Measurements from ENCODE around the gene PAPSS2. TPM values are rescaled to one million over a fixed set of nuclear protein-coding genes. Genes with fewer than 3 reads are reported as not detected.
A peak's percentile ranks its signal among the peaks of the same experiment; 100 is the strongest.

Gene PAPSS2
- total and polyA plus RNA-seq, 2 experiments from 2014 or later = 2.4 to 6.4 TPM

DNA sequence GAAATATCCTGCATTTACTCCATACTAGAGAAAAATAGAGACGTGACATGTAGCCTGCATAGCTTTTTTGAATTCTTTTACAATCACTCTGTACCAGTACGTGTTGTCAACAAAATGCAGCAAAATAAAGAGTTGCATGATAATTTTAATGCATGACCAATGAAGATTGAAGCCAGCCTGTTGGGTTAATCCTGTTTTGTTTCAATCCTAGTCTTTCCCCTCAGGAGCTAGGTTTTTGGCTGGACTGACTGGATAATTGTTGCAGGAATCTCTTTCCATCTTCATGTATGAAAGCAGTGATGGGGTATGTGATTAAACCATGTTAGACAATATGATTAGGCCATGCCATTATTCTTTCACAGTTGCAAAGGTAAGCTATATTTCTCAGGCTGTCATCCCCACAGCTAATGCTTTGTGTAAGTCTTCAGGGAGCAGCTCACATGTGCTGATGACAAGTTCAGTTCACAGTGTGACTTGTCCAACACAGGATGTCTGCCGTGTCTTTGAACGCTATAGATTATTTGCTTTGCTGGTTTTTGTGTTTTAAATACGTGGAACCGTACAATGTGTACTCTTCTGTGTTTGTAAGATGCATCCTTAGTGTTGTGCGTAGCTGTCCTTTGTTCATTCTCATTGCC lies 24.4 kb downstream of the PAPSS2 start:
- Histone ChIP-seq H3K9me3 (ENCODE audit: low read depth) (no peaks in the 10 kb centered on the region), H3K4me3 (no peak overlapping the region), H3K36me3 (no peaks in the 10 kb centered on the region), H3K4me1 (ENCODE audit: low read depth) (no peaks in the 10 kb centered on the region), H3K27me3 (no peaks in the 10 kb centered on the region), H3K27ac (no peak overlapping the region)
- TF ChIP-seq, protein P1, sequence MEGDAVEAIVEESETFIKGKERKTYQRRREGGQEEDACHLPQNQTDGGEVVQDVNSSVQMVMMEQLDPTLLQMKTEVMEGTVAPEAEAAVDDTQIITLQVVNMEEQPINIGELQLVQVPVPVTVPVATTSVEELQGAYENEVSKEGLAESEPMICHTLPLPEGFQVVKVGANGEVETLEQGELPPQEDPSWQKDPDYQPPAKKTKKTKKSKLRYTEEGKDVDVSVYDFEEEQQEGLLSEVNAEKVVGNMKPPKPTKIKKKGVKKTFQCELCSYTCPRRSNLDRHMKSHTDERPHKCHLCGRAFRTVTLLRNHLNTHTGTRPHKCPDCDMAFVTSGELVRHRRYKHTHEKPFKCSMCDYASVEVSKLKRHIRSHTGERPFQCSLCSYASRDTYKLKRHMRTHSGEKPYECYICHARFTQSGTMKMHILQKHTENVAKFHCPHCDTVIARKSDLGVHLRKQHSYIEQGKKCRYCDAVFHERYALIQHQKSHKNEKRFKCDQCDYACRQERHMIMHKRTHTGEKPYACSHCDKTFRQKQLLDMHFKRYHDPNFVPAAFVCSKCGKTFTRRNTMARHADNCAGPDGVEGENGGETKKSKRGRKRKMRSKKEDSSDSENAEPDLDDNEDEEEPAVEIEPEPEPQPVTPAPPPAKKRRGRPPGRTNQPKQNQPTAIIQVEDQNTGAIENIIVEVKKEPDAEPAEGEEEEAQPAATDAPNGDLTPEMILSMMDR (IDR thresholded peaks at IDR 0.05; ENCODE audit: low read depth, low read length) = no peak
- DNase-seq (ENCODE audit: low read depth in 1 of 2, low spot score in 1 of 2) = no peak

DNA sequence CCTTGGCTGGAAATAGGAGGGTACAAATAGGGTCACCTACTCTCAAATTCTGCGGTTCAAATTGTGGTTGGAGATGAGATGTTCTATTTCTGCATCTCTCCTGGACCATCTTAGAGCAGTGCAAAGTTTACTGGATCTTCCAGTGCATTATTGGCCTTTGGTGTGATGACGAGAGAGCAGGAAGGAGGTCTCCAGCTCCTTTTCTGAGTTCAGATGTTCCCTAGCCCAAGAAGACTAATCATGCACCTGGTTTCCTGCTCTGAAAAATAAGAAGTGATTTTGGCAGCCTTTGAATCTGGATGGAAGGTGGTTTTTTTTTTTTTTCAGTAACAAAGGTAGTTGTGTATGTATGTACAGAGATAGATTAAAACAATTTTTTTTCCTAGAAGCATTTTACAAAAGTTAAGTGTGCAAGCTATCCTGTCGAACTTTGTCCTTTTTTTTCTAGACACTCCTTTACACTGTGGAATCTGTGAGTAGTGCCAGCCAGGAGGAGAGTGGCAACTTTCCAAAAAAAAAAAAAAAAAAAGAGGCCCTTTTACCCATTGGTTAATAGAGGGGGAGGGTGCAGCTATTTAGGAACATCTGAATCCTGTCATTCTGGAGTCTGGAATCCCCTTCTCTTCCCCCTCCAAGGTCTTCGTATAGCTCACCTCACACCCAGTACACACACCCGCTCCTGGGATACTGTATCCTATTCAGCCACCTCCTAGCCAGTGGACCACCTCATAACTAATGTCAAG lies 26.3 kb downstream of the PAPSS2 start:
- no peaks in the 10 kb centered on the region for H3K27me3 ChIP-seq
- H3K27ac ChIP-seq = no peak overlapping the region
- H3K9me3 ChIP-seq (ENCODE audit: low read depth) = no peaks in the 10 kb centered on the region
- H3K36me3 ChIP-seq = no peaks in the 10 kb centered on the region
- H3K4me1 ChIP-seq (ENCODE audit: low read depth) = no peaks in the 10 kb centered on the region
- TF ChIP-seq, protein P1 (IDR thresholded peaks at IDR 0.05; ENCODE audit: low read depth, low read length) = no peak
- H3K4me3 ChIP-seq = no peak overlapping the region
- DNase-seq (ENCODE audit: low read depth in 1 of 2, low spot score in 1 of 2) = peak; percentile 1 to 47

- H3K36me3 ChIP-seq = no peaks in the 10 kb centered on the region
- DNase-seq (ENCODE audit: low read depth in 1 of 2, low spot score in 1 of 2) = no peak
- TF ChIP-seq, protein P1 (IDR thresholded peaks at IDR 0.05; ENCODE audit: low read depth, low read length) = no peak
- no peak overlapping the region for H3K4me3 ChIP-seq
- H3K9me3 ChIP-seq (ENCODE audit: low read depth) = no peaks in the 10 kb centered on the region
- no peaks in the 10 kb centered on the region for H3K4me1 ChIP-seq (ENCODE audit: low read depth)
- H3K27ac ChIP-seq = no peak overlapping the region
- no peaks in the 10 kb centered on the region for H3K27me3 ChIP-seq
Observed at GRCh38 chr10:87691506-87692070, 31.9 kb downstream of the PAPSS2 start.

- H3K4me1 ChIP-seq (ENCODE audit: low read depth) = no peaks in the 10 kb centered on the region
- no peaks in the 10 kb centered on the region for H3K9me3 ChIP-seq (ENCODE audit: low read depth)
- H3K36me3 ChIP-seq = no peaks in the 10 kb centered on the region
- TF ChIP-seq, protein P1 (IDR thresholded peaks at IDR 0.05; ENCODE audit: low read depth, low read length) = no peak
- H3K4me3 ChIP-seq = no peak overlapping the region
- no peak for DNase-seq (ENCODE audit: low read depth in 1 of 2, low spot score in 1 of 2)
- H3K27me3 ChIP-seq = no peaks in the 10 kb centered on the region
- H3K27ac ChIP-seq = no peak overlapping the region
Observed at GRCh38 chr10:87692956-87693484, 33.3 kb downstream of the PAPSS2 start.

DNA sequence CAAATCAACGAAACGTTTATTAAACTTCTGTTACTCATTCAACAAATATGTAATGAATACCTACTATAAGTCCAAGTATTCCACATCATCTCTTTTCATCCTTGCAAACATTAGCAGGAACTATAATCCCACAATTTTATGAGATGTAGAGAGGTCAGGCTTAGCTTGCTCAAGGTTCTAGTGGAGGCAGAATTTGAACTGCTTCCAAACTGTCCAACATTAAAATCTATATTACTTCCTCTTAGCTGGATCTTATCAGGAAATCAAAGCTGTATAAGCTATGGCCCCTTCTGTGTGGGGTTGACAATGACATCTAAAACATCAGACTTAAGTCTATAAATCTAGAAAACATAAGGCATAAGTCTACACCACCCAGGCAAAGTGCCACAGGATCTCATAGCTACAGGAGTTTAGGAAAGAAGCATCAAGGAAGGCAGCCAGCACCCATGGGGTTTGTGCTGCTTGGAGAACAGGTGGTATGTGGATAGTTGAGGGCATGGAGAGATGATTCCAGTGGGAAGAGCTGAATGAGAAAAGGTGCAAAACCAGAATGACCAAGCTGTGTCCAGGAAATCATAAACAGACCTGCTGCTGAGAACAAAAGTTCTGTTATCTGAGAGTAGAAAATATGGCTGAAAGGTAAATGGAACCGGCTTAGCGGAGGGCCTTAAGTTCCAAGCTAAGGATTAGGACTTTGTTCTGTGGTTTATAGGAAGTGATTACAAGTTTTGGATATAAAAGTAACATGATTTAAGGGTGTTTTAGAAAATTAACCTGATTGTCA lies 34.5 kb downstream of the PAPSS2 start:
- Histone ChIP-seq H3K4me3 (no peak overlapping the region), H3K27ac (no peak overlapping the region), H3K36me3 (no peaks in the 10 kb centered on the region), H3K27me3 (no peaks in the 10 kb centered on the region), H3K4me1 (ENCODE audit: low read depth) (no peaks in the 10 kb centered on the region), H3K9me3 (ENCODE audit: low read depth) (no peaks in the 10 kb centered on the region)
- TF ChIP-seq, protein P1 (IDR thresholded peaks at IDR 0.05; ENCODE audit: low read depth, low read length) = no peak
- no peak for DNase-seq (ENCODE audit: low read depth in 1 of 2, low spot score in 1 of 2)

All from cardiac muscle cell (in vitro differentiated cells and primary cell).